Ishikawa (cell line): ENCODE measurements around the gene ZNF543.

Source experiments
- CEBPB ChIP-seq: IDR thresholded peaks from 2 replicates; pipeline ENCODE4 v1.6.1; 2012
- CREB1 ChIP-seq: IDR thresholded peaks from 2 replicates; pipeline ENCODE4 v1.6.1; 2012; ENCODE audit warnings: low read depth
- EGR1 ChIP-seq: IDR thresholded peaks from 2 replicates; pipeline ENCODE4 v1.6.1; 2012
- EP300 ChIP-seq: IDR thresholded peaks from 2 replicates; pipeline ENCODE4 v1.6.1; 2012; ENCODE audit warnings: borderline replicate concordance
- FOXM1 ChIP-seq: IDR thresholded peaks from 2 replicates; pipeline ENCODE4 v1.6.1; 2012; ENCODE audit warnings: low read depth, borderline replicate concordance
- NFIC ChIP-seq: IDR thresholded peaks from 2 replicates; pipeline ENCODE4 v1.6.1; 2012
- RAD21 ChIP-seq: IDR thresholded peaks from 2 replicates; pipeline ENCODE4 v1.6.1; 2012; ENCODE audit warnings: low read depth
- TAF1 ChIP-seq: IDR thresholded peaks from 2 replicates; pipeline ENCODE4 v1.6.1; 2012; ENCODE audit warnings: low read depth, mild to moderate bottlenecking
- TCF12 ChIP-seq: IDR thresholded peaks from 2 replicates; pipeline ENCODE4 v1.6.1; 2012; ENCODE audit warnings: low read depth
- TEAD4 ChIP-seq: IDR thresholded peaks from 2 replicates; pipeline ENCODE4 v1.6.1; 2012
- YY1 ChIP-seq: IDR thresholded peaks from 2 replicates; pipeline ENCODE4 v1.6.1; 2012; ENCODE audit warnings: low read depth
- ZBTB7A ChIP-seq: IDR thresholded peaks from 2 replicates; pipeline ENCODE4 v1.6.1; 2012; ENCODE audit warnings: low read depth
- TF ChIP-seq, protein P1 (sequence below): IDR thresholded peaks from 2 replicates; pipeline ENCODE4 v1.6.1; 2012
- TF ChIP-seq, protein P2 (sequence below): IDR thresholded peaks from 2 replicates; pipeline ENCODE4 v1.6.1; 2012
- TF ChIP-seq, protein P3 (sequence below): IDR thresholded peaks from 2 replicates; pipeline ENCODE4 v1.6.1; 2012; ENCODE audit warnings: low read depth, mild to moderate bottlenecking

The ZNF543 gene

DNA sequence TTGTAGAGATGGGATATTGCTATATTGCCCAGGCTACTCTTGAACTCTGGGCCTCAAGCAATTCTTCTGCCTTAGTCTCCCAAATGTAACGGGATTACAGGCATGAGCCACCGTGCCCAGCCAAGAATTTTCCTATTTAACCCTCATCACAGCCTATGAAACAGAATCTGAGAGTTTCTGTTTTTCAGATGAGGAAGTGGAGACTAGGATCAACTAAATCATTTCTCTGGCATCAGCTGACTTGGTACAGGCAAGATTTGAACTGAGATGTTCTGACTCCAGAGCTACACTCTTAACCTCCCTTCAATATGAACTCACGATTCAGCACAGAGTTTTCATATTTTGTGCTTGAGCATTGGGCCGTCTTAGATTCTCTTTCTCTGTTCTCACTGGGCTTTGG, 31.9 kb upstream of the ZNF543 start:
- no peak for TF ChIP-seq RAD21
- TF ChIP-seq FOXM1 = no peak
- TF ChIP-seq, protein P1, sequence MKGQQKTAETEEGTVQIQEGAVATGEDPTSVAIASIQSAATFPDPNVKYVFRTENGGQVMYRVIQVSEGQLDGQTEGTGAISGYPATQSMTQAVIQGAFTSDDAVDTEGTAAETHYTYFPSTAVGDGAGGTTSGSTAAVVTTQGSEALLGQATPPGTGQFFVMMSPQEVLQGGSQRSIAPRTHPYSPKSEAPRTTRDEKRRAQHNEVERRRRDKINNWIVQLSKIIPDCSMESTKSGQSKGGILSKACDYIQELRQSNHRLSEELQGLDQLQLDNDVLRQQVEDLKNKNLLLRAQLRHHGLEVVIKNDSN = no peak
- TF ChIP-seq TEAD4 = no peak
- TF ChIP-seq, protein P2, sequence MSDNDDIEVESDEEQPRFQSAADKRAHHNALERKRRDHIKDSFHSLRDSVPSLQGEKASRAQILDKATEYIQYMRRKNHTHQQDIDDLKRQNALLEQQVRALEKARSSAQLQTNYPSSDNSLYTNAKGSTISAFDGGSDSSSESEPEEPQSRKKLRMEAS = no peak
- no peak for TF ChIP-seq CREB1
- no peak for TF ChIP-seq EGR1
- no peak for TF ChIP-seq CEBPB
- TF ChIP-seq ZBTB7A = no peak
- TF ChIP-seq TCF12 = no peak
- no peak for TF ChIP-seq EP300
- TF ChIP-seq, protein P3, sequence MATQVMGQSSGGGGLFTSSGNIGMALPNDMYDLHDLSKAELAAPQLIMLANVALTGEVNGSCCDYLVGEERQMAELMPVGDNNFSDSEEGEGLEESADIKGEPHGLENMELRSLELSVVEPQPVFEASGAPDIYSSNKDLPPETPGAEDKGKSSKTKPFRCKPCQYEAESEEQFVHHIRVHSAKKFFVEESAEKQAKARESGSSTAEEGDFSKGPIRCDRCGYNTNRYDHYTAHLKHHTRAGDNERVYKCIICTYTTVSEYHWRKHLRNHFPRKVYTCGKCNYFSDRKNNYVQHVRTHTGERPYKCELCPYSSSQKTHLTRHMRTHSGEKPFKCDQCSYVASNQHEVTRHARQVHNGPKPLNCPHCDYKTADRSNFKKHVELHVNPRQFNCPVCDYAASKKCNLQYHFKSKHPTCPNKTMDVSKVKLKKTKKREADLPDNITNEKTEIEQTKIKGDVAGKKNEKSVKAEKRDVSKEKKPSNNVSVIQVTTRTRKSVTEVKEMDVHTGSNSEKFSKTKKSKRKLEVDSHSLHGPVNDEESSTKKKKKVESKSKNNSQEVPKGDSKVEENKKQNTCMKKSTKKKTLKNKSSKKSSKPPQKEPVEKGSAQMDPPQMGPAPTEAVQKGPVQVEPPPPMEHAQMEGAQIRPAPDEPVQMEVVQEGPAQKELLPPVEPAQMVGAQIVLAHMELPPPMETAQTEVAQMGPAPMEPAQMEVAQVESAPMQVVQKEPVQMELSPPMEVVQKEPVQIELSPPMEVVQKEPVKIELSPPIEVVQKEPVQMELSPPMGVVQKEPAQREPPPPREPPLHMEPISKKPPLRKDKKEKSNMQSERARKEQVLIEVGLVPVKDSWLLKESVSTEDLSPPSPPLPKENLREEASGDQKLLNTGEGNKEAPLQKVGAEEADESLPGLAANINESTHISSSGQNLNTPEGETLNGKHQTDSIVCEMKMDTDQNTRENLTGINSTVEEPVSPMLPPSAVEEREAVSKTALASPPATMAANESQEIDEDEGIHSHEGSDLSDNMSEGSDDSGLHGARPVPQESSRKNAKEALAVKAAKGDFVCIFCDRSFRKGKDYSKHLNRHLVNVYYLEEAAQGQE = no peak
- TF ChIP-seq NFIC = no peak
- no peak for TF ChIP-seq YY1
- TF ChIP-seq TAF1 = no peak

DNA sequence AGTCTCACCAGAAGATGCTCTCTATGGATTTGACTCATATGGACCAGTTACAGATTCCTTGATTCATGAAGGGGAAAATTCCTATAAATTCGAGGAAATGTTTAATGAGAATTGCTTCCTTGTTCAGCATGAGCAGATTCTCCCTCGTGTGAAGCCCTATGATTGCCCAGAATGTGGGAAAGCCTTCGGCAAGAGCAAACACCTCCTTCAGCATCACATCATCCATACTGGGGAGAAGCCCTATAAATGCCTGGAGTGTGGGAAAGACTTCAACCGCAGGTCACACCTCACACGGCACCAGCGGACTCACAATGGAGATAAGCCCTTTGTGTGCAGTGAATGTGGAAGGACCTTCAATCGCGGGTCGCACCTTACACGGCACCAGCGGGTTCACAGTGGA, 29.3 kb upstream of the ZNF543 start:
- TF ChIP-seq, protein P3 = no peak
- TF ChIP-seq ZBTB7A (no peak), TCF12 (no peak), FOXM1 (no peak), RAD21 (no peak), CREB1 (no peak), EP300 (no peak), TEAD4 (no peak), NFIC (no peak), CEBPB (no peak), TAF1 (no peak), EGR1 (no peak), YY1 (no peak)
- TF ChIP-seq, protein P2 = no peak
- TF ChIP-seq, protein P1 = no peak

DNA sequence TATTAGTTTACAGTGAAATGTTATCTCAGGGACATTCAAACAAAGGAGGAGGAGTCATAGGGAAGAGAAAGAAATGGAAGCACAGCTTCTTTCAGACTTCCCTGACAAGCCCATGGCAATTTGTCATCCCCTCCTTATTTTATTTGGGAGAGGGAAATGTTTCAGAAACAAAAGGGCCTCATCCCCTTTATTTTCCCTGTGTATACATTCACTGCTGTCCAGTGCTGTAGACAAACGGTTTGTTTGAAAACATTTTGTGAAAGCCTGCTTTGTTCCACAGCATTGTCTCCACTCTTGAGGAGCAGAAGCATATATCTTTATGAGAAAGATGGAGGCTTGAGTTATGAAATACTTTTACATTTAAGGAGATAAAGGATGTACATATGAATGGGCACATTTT, 27.7 kb upstream of the ZNF543 start:
- TF ChIP-seq CEBPB (no peak), TCF12 (no peak), EP300 (no peak), ZBTB7A (no peak), RAD21 (no peak), FOXM1 (no peak), NFIC (no peak), CREB1 (no peak), TAF1 (no peak), TEAD4 (no peak), YY1 (no peak), EGR1 (no peak)
- TF ChIP-seq, protein P2 = no peak
- TF ChIP-seq, protein P3 = no peak
- TF ChIP-seq, protein P1 = no peak

DNA sequence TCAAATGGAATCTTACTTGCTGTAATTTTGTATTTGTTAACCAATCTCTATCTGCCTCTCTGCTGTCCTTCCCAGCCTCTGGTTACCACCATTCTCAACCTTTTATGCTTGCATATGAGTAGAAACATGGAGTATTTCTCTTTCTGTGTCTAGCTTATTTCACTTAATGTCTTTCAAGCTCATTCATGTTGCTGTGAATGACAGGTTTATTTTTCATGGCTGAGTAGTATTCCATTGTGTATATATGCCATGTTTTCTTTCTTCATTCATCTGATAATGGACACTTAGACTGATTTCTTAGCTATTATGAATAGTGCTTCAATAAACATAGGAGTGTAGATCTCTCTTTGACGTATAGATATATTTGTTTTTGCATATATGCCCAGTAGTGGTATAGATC, 26.6 kb upstream of the ZNF543 start:
- TF ChIP-seq RAD21 (no peak), CEBPB (no peak), ZBTB7A (no peak)

DNA sequence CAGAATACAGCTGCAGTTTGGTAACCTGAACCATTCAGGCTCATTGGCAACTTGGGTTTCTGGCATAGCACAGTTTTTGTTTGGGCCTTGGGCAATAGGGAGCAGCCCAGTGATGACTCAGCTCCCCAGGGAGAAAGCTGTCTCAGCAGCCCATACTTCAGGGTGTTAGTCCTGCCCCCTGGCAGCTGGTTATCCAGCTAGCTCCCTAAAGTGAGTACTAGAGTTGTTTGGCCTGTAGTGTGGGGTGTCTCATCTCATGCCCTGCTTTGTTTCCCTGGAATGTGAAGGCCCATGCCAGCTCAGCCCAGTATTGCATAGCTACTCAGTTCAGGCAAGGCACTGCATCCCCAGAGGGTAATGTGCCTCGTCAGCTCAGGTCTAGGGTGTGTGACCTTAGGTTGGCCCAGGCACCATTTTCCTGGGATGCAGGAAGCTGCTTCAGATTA, 18.2 kb upstream of the ZNF543 start:
- TF ChIP-seq EP300 (no peak), EGR1 (no peak), TAF1 (no peak), CREB1 (no peak)
